ENCODE data around the gene GPR83. TPM values are rescaled to one million over a fixed set of nuclear protein-coding genes. Genes with fewer than 3 reads are reported as not detected.
"Not testable (repeated sequence)": the region's sequence is repeated elsewhere in the genome, so short reads cannot be mapped to it uniquely, and the experiment has no call there.

Gene GPR83
- total RNA-seq, 2 donors from 2014 or later: 0.13 to 0.26 TPM

DNA sequence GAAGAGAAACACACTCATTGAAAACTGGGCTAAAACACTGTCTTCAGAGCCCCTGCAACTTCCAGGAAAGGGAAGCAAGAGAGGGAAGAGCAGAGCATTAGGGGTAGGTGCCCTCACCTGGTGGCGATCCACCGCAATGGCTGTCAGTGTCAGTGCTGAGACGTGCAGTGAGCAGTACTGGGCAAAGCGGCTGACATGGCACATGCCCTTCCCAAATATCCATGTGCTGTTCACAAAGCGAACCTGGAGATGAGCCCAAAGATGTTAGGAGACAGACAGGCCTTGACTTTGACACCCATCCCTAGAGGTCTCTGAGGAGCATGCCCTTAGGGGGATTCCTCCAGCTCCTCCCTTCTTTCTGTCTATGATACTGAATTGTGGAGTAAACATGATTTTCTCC, 4.9 kb downstream of the GPR83 start:
- Mint-ChIP-seq H3K4me3 (no peak overlapping the region), H3K27me3 (ENCODE audit: insufficient read depth) (peaks cover 33% of the 10 kb centered on the region)

GRCh38 chr11:94391937-94392336, 9.3 kb downstream of the GPR83 start:
- not testable (repeated sequence) for H3K27me3 Mint-ChIP-seq (ENCODE audit: insufficient read depth); H3K4me3 Mint-ChIP-seq; H3K4me1 ChIP-seq (ENCODE audit: control insufficient read depth, insufficient read depth, low read length); H3K27ac Mint-ChIP-seq; H3K36me3 ChIP-seq (ENCODE audit: control insufficient read depth, insufficient read depth, low read length); H3K27me3 ChIP-seq (ENCODE audit: control insufficient read depth, insufficient read depth, low read length, poor library complexity, severe bottlenecking); H3K9ac ChIP-seq (ENCODE audit: extremely low read depth, low read length, poor library complexity, severe bottlenecking); DNase-seq; H3K36me3 Mint-ChIP-seq (ENCODE audit: low read depth); H3K9me3 ChIP-seq (ENCODE audit: control insufficient read depth, low read length); H3K27ac ChIP-seq (ENCODE audit: low read depth, low read length); H3K4me3 ChIP-seq (ENCODE audit: low read length); H3K4me1 Mint-ChIP-seq
- peaks cover 10% of the 10 kb centered on the region for H3K9me3 Mint-ChIP-seq
- WGBS, 2 experiments (ENCODE audit: insufficient coverage in 1 of 2, insufficient read length in 1 of 2): 100% methylated on average over 1 of the region's 4 CpGs; no CpG with 5 or more reads in 1 of the 2 experiments

More for the DNA sequence above, 4.9 kb downstream of the GPR83 start:
- no peak for DNase-seq
- Mint-ChIP-seq H3K36me3 (ENCODE audit: low read depth) (no peaks in the 10 kb centered on the region), H3K9me3 (no peaks in the 10 kb centered on the region), H3K27ac (no peak overlapping the region), H3K4me1 (peaks cover 14% of the 10 kb centered on the region)
- H3K4me1 ChIP-seq (ENCODE audit: control insufficient read depth, insufficient read depth, low read length): peaks cover 5% of the 10 kb centered on the region
- no peak overlapping the region for H3K9ac ChIP-seq (ENCODE audit: extremely low read depth, low read length, poor library complexity, severe bottlenecking)
- WGBS, 2 experiments (ENCODE audit: insufficient coverage in 1 of 2, insufficient read length in 1 of 2): 92 to 94% methylated on average over 4 to 5 of the region's 5 CpGs
- H3K9me3 ChIP-seq (ENCODE audit: control insufficient read depth, low read length): no peaks in the 10 kb centered on the region
- peaks cover 29% of the 10 kb centered on the region for H3K27me3 ChIP-seq (ENCODE audit: control insufficient read depth, insufficient read depth, low read length, poor library complexity, severe bottlenecking)
- H3K4me3 ChIP-seq (ENCODE audit: low read length): no peak overlapping the region
- no peaks in the 10 kb centered on the region for H3K36me3 ChIP-seq (ENCODE audit: control insufficient read depth, insufficient read depth, low read length)
- TF ChIP-seq, protein P1, sequence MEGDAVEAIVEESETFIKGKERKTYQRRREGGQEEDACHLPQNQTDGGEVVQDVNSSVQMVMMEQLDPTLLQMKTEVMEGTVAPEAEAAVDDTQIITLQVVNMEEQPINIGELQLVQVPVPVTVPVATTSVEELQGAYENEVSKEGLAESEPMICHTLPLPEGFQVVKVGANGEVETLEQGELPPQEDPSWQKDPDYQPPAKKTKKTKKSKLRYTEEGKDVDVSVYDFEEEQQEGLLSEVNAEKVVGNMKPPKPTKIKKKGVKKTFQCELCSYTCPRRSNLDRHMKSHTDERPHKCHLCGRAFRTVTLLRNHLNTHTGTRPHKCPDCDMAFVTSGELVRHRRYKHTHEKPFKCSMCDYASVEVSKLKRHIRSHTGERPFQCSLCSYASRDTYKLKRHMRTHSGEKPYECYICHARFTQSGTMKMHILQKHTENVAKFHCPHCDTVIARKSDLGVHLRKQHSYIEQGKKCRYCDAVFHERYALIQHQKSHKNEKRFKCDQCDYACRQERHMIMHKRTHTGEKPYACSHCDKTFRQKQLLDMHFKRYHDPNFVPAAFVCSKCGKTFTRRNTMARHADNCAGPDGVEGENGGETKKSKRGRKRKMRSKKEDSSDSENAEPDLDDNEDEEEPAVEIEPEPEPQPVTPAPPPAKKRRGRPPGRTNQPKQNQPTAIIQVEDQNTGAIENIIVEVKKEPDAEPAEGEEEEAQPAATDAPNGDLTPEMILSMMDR (conservative IDR thresholded peaks at IDR 0.05): no peak
- no peak overlapping the region for H3K27ac ChIP-seq (ENCODE audit: low read depth, low read length)

DNA sequence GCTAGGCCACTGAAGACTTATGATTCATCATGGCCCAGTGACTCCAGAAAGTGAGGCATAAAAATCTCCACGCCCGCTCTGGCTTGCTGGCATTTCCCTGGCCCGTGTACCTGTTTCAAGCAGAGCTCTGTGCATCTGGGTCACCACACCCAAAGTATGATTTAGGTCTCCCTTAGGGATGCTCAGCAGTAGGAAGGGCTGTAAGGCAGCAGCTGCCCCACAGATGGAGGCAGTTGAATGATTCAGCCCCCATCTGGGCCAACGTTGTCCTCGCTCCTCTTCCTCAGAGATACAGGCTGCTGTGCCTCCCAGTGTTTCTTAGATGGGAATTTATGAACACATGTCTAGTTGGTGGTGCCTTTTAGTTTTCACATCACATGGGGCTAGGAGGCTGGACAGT, 21.6 kb downstream of the GPR83 start:
- Histone ChIP-seq H3K36me3 (ENCODE audit: control insufficient read depth, insufficient read depth, low read length) (no peaks in the 10 kb centered on the region), H3K4me1 (ENCODE audit: control insufficient read depth, insufficient read depth, low read length) (no peaks in the 10 kb centered on the region), H3K27ac (ENCODE audit: low read depth, low read length) (no peak overlapping the region), H3K27me3 (ENCODE audit: control insufficient read depth, insufficient read depth, low read length, poor library complexity, severe bottlenecking) (no peaks in the 10 kb centered on the region), H3K9ac (ENCODE audit: extremely low read depth, low read length, poor library complexity, severe bottlenecking) (no peak overlapping the region), H3K9me3 (ENCODE audit: control insufficient read depth, low read length) (no peaks in the 10 kb centered on the region), H3K4me3 (ENCODE audit: low read length) (no peak overlapping the region)
- Mint-ChIP-seq H3K27me3 (ENCODE audit: insufficient read depth) (no peaks in the 10 kb centered on the region), H3K4me1 (no peaks in the 10 kb centered on the region), H3K27ac (no peak overlapping the region), H3K4me3 (no peak overlapping the region), H3K36me3 (ENCODE audit: low read depth) (peaks cover 4% of the 10 kb centered on the region), H3K9me3 (peaks cover 13% of the 10 kb centered on the region)
- no peak for DNase-seq
- TF ChIP-seq, protein P1 (conservative IDR thresholded peaks at IDR 0.05): no peak
- WGBS, 2 experiments (ENCODE audit: insufficient coverage in 1 of 2, insufficient read length in 1 of 2): 95 to 97% methylated on average over 4 to 5 of the region's 5 CpGs

- no peaks in the 10 kb centered on the region for H3K4me1 ChIP-seq (ENCODE audit: control insufficient read depth, insufficient read depth, low read length)
- TF ChIP-seq, protein P1 (conservative IDR thresholded peaks at IDR 0.05): no peak
- no peak overlapping the region for H3K4me3 ChIP-seq (ENCODE audit: low read length)
- no peak overlapping the region for H3K27ac Mint-ChIP-seq
- H3K36me3 ChIP-seq (ENCODE audit: control insufficient read depth, insufficient read depth, low read length): no peaks in the 10 kb centered on the region
- 90 to 100% methylated on average over 1 of the region's 1 CpG for WGBS, 2 experiments (ENCODE audit: insufficient coverage in 1 of 2, insufficient read length in 1 of 2)
- no peaks in the 10 kb centered on the region for H3K4me1 Mint-ChIP-seq
- no peak overlapping the region for H3K9ac ChIP-seq (ENCODE audit: extremely low read depth, low read length, poor library complexity, severe bottlenecking)
- DNase-seq: no peak
- no peaks in the 10 kb centered on the region for H3K27me3 ChIP-seq (ENCODE audit: control insufficient read depth, insufficient read depth, low read length, poor library complexity, severe bottlenecking)
- H3K9me3 ChIP-seq (ENCODE audit: control insufficient read depth, low read length): no peaks in the 10 kb centered on the region
- H3K27me3 Mint-ChIP-seq (ENCODE audit: insufficient read depth): peaks cover 2% of the 10 kb centered on the region
- no peak overlapping the region for H3K4me3 Mint-ChIP-seq
- H3K36me3 Mint-ChIP-seq (ENCODE audit: low read depth): no peaks in the 10 kb centered on the region
- H3K27ac ChIP-seq (ENCODE audit: low read depth, low read length): no peak overlapping the region
- peaks cover 4% of the 10 kb centered on the region for H3K9me3 Mint-ChIP-seq
Observed at GRCh38 chr11:94376841-94377240, 24.4 kb downstream of the GPR83 start.

- not testable (repeated sequence) for H3K36me3 Mint-ChIP-seq (ENCODE audit: low read depth); H3K4me3 Mint-ChIP-seq; H3K27me3 ChIP-seq (ENCODE audit: control insufficient read depth, insufficient read depth, low read length, poor library complexity, severe bottlenecking); H3K4me3 ChIP-seq (ENCODE audit: low read length); H3K9ac ChIP-seq (ENCODE audit: extremely low read depth, low read length, poor library complexity, severe bottlenecking); H3K4me1 ChIP-seq (ENCODE audit: control insufficient read depth, insufficient read depth, low read length); H3K9me3 ChIP-seq (ENCODE audit: control insufficient read depth, low read length); H3K27ac Mint-ChIP-seq; H3K4me1 Mint-ChIP-seq; H3K27ac ChIP-seq (ENCODE audit: low read depth, low read length); H3K27me3 Mint-ChIP-seq (ENCODE audit: insufficient read depth); DNase-seq; H3K36me3 ChIP-seq (ENCODE audit: control insufficient read depth, insufficient read depth, low read length)
- H3K9me3 Mint-ChIP-seq: peaks cover 28% of the 10 kb centered on the region
- 78 to 86% methylated on average over 4 to 6 of the region's 6 CpGs for WGBS, 2 experiments (ENCODE audit: insufficient coverage in 1 of 2, insufficient read length in 1 of 2)
Observed at GRCh38 chr11:94370576-94370975, 30.6 kb downstream of the GPR83 start.
